K562 (cell line): Measurements from ENCODE around the gene AMBRA1. TPM values are rescaled to one million over a fixed set of nuclear protein-coding genes. Genes with fewer than 3 reads are reported as not detected.

Experiments used
- EGR1 ChIP-seq: fragments of 450-650 bp; conservative IDR thresholded peaks from 2 replicates; pipeline ENCODE4 v1.6.1; 2017; ENCODE audit warnings: mild to moderate bottlenecking
- ELF2 ChIP-seq: fragments of 250-450 bp; sonication (Bioruptor Pico); IDR thresholded peaks from 2 replicates; pipeline ENCODE4 v1.5.0; 2021; ENCODE audit warnings: mild to moderate bottlenecking
- RBM17 ChIP-seq: fragments of 200-400 bp; formaldehyde crosslinking; IDR thresholded peaks from 2 replicates; pipeline ENCODE4 v1.6.1; 2017; ENCODE audit warnings: low read depth, mild to moderate bottlenecking, low read length, borderline replicate concordance
- SIN3B ChIP-seq: fragments of 450-650 bp; IDR thresholded peaks from 2 replicates; pipeline ENCODE4 v1.6.1; 2017; ENCODE audit warnings: low read depth, mild to moderate bottlenecking, moderate library complexity
- ZNF23 ChIP-seq: fragments of 250-450 bp; sonication (Bioruptor Pico); IDR thresholded peaks from 2 replicates; pipeline ENCODE4 v1.4.0; 2020; ENCODE audit warnings: mild to moderate bottlenecking
- ZNF408 ChIP-seq: fragments of 250-450 bp; sonication (Bioruptor Pico); IDR thresholded peaks from 2 replicates; pipeline ENCODE4 v1.4.0; 2020; ENCODE audit warnings: low read depth, mild to moderate bottlenecking, moderate library complexity
- polyA plus RNA-seq, 8 experiments: library from polyadenylated mRNA; depleted of rRNA in 4 of 8; stranded (reverse) in 5 of 8; unstranded in 3 of 8; fragments of >200 nt; fragmentation: Nextera tagmentation in 2 of 8; fragmentation: Illumina TruSeq in 1 of 8; extraction: Ambion mirVana in 2 of 8; extraction: Trizol in 1 of 8; gene quantifications; 2 replicates each; pipeline versions ENCODE4 v1.2.1 to v1.2.3, GENCODE V29; 2011 to 2014; ENCODE audit warnings: inconsistent platforms in 1 of 8, missing spikeins in 1 of 8
- total RNA-seq, 7 experiments: library from RNA; depleted of rRNA in 6 of 7; stranded (reverse); fragments of >200 nt in 6 of 7; fragmentation: Illumina TruSeq in 2 of 7; extraction: Trizol in 2 of 7; gene quantifications; 2 replicates each; pipeline versions ENCODE4 v1.2.1 to v1.2.3, GENCODE V29; 2011 to 2021; ENCODE audit warnings: low replicate concordance in 1 of 7
- TF ChIP-seq, protein P1 (sequence below): fragments of 450-650 bp; IDR thresholded peaks from 2 replicates; pipeline ENCODE4 v1.6.1; 2016; ENCODE audit warnings: mild to moderate bottlenecking, moderate library complexity
- TF ChIP-seq, protein P2 (sequence below): fragments of 450-650 bp; conservative IDR thresholded peaks from 2 replicates; pipeline ENCODE4 v1.6.1; 2016; ENCODE audit warnings: missing genetic modification characterization, low read depth, mild to moderate bottlenecking, control low read depth, missing compliant biosample characterization
- TF ChIP-seq, protein P3 (sequence below): fragments of 450-650 bp; IDR thresholded peaks from 2 replicates; pipeline ENCODE4 v1.6.1; 2017; ENCODE audit warnings: mild to moderate bottlenecking, moderate library complexity
- TF ChIP-seq, protein P4 (sequence below): fragments of 250-450 bp; sonication (Bioruptor Pico); IDR thresholded peaks from 2 replicates; pipeline ENCODE4 v1.8.0; 2022; ENCODE audit warnings: moderate library complexity, mild to moderate bottlenecking, inconsistent platforms

AMBRA1 gene
- total and polyA plus RNA-seq, 9 of the 15 experiments (the other 6 are each of a cell fraction or from before 2014, with no cell fraction given), result 0.15 to 24.5 (median 13.0) TPM

DNA sequence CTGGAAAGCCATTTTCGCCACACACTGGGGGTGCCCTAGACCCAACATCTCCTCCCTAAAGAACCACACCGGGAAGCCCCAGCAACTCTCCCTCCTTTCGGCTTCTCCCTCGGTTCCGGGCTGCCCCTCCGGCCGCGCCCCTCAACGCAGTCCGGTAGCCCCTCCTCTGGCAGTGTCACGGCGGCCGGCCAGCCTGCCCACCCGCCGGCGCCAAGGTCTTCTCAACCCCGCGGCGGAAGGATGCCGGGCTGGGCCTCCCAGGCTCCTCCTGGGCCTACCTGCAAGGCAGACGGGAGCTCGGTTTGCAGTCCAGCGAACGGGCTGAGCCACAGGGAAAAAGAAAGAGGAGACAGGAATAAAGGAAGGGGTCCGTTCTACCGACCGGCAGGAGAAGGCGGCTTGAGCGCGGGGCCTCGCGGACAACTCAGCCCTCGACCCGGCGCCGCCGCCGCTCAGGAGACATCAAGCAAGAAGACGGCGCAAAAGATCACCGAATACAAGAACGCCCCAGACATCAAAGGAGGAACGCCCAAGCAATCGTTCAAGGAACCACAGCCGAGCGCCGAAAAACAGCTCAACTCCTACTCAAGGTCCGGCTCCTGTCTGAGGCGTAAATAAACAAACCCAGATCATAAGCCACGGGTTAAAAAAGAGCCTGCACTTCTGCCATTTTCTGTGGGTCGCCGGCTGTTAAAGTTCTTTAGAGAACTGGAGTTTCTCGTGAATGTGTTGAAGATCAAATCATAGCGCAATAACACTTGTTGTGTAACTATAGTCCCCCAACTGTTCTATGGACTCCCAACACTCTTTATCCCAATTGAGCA, at the start of gene AMBRA1 (continued):
- TF ChIP-seq, protein P1, sequence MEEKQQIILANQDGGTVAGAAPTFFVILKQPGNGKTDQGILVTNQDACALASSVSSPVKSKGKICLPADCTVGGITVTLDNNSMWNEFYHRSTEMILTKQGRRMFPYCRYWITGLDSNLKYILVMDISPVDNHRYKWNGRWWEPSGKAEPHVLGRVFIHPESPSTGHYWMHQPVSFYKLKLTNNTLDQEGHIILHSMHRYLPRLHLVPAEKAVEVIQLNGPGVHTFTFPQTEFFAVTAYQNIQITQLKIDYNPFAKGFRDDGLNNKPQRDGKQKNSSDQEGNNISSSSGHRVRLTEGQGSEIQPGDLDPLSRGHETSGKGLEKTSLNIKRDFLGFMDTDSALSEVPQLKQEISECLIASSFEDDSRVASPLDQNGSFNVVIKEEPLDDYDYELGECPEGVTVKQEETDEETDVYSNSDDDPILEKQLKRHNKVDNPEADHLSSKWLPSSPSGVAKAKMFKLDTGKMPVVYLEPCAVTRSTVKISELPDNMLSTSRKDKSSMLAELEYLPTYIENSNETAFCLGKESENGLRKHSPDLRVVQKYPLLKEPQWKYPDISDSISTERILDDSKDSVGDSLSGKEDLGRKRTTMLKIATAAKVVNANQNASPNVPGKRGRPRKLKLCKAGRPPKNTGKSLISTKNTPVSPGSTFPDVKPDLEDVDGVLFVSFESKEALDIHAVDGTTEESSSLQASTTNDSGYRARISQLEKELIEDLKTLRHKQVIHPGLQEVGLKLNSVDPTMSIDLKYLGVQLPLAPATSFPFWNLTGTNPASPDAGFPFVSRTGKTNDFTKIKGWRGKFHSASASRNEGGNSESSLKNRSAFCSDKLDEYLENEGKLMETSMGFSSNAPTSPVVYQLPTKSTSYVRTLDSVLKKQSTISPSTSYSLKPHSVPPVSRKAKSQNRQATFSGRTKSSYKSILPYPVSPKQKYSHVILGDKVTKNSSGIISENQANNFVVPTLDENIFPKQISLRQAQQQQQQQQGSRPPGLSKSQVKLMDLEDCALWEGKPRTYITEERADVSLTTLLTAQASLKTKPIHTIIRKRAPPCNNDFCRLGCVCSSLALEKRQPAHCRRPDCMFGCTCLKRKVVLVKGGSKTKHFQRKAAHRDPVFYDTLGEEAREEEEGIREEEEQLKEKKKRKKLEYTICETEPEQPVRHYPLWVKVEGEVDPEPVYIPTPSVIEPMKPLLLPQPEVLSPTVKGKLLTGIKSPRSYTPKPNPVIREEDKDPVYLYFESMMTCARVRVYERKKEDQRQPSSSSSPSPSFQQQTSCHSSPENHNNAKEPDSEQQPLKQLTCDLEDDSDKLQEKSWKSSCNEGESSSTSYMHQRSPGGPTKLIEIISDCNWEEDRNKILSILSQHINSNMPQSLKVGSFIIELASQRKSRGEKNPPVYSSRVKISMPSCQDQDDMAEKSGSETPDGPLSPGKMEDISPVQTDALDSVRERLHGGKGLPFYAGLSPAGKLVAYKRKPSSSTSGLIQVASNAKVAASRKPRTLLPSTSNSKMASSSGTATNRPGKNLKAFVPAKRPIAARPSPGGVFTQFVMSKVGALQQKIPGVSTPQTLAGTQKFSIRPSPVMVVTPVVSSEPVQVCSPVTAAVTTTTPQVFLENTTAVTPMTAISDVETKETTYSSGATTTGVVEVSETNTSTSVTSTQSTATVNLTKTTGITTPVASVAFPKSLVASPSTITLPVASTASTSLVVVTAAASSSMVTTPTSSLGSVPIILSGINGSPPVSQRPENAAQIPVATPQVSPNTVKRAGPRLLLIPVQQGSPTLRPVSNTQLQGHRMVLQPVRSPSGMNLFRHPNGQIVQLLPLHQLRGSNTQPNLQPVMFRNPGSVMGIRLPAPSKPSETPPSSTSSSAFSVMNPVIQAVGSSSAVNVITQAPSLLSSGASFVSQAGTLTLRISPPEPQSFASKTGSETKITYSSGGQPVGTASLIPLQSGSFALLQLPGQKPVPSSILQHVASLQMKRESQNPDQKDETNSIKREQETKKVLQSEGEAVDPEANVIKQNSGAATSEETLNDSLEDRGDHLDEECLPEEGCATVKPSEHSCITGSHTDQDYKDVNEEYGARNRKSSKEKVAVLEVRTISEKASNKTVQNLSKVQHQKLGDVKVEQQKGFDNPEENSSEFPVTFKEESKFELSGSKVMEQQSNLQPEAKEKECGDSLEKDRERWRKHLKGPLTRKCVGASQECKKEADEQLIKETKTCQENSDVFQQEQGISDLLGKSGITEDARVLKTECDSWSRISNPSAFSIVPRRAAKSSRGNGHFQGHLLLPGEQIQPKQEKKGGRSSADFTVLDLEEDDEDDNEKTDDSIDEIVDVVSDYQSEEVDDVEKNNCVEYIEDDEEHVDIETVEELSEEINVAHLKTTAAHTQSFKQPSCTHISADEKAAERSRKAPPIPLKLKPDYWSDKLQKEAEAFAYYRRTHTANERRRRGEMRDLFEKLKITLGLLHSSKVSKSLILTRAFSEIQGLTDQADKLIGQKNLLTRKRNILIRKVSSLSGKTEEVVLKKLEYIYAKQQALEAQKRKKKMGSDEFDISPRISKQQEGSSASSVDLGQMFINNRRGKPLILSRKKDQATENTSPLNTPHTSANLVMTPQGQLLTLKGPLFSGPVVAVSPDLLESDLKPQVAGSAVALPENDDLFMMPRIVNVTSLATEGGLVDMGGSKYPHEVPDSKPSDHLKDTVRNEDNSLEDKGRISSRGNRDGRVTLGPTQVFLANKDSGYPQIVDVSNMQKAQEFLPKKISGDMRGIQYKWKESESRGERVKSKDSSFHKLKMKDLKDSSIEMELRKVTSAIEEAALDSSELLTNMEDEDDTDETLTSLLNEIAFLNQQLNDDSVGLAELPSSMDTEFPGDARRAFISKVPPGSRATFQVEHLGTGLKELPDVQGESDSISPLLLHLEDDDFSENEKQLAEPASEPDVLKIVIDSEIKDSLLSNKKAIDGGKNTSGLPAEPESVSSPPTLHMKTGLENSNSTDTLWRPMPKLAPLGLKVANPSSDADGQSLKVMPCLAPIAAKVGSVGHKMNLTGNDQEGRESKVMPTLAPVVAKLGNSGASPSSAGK, result peak; percentile 28; the same call in 1 of the 2 replicates
- TF ChIP-seq, protein P2, sequence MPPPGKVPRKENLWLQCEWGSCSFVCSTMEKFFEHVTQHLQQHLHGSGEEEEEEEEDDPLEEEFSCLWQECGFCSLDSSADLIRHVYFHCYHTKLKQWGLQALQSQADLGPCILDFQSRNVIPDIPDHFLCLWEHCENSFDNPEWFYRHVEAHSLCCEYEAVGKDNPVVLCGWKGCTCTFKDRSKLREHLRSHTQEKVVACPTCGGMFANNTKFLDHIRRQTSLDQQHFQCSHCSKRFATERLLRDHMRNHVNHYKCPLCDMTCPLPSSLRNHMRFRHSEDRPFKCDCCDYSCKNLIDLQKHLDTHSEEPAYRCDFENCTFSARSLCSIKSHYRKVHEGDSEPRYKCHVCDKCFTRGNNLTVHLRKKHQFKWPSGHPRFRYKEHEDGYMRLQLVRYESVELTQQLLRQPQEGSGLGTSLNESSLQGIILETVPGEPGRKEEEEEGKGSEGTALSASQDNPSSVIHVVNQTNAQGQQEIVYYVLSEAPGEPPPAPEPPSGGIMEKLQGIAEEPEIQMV, result no peak
- TF ChIP-seq SIN3B (peak; percentile 83), RBM17 (no peak), ELF2 (CRISPR knock-in tag) (no peak), ZNF408 (no peak), ZNF23 (CRISPR knock-in tag) (no peak), EGR1 (peak; percentile 69)
- TF ChIP-seq, protein P3, sequence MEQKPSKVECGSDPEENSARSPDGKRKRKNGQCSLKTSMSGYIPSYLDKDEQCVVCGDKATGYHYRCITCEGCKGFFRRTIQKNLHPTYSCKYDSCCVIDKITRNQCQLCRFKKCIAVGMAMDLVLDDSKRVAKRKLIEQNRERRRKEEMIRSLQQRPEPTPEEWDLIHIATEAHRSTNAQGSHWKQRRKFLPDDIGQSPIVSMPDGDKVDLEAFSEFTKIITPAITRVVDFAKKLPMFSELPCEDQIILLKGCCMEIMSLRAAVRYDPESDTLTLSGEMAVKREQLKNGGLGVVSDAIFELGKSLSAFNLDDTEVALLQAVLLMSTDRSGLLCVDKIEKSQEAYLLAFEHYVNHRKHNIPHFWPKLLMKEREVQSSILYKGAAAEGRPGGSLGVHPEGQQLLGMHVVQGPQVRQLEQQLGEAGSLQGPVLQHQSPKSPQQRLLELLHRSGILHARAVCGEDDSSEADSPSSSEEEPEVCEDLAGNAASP, result no peak; the same call in 1 of the 2 replicates
- TF ChIP-seq, protein P4, sequence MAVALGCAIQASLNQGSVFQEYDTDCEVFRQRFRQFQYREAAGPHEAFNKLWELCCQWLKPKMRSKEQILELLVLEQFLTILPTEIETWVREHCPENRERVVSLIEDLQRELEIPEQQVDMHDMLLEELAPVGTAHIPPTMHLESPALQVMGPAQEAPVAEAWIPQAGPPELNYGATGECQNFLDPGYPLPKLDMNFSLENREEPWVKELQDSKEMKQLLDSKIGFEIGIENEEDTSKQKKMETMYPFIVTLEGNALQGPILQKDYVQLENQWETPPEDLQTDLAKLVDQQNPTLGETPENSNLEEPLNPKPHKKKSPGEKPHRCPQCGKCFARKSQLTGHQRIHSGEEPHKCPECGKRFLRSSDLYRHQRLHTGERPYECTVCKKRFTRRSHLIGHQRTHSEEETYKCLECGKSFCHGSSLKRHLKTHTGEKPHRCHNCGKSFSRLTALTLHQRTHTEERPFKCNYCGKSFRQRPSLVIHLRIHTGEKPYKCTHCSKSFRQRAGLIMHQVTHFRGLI (CRISPR knock-in tag), result no peak
